Nucleus accumbens (tissue), 56 donors: ENCODE measurements around the gene HYAL1.
"Not testable (repeated sequence)": the region's sequence is repeated elsewhere in the genome, so short reads cannot be mapped to it uniquely, and the experiment has no call there.

ENCODE experiments used
- DNase-seq, 56 donors: peaks; one replicate each; lab custom pipeline; 2025; lab: John Stamatoyannopoulos, UW

HYAL1 gene

GRCh38 chr3:50319894-50320625, 16.7 kb upstream of the HYAL1 start:
- no peak for DNase-seq

DNA sequence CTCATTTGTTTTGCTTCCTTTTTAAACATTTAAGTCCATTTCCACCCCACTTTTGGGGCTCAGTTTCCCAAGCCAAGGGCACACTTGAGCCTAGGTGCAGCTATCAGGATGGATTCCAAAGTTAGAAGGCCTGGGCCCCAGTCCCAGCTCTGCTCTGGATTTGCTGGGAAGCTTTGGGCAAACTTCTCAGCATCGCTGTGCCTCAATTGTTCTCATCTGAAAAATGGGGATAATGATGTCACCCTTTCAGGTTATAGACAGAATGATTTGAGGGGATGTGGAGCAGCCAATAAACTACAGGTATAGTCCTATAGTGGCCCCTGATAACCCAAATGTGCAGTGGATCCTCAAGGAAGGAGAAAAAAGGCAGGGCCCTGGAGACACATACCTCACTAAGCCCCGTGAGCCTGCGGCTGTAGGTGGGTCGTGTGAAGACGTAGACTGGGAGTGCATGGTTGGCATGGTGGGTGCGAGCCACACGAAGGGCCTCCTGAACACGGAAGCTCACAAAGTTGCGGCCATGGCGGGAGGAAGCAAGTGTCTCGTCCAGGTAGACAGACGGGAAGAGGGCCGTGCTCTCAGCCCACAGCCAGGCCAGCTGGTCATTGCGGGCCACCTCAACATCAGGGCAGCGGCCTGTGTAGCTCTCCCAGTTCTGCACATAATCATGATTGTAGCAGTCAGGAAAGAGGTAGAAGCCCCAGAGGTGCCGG, 16.0 kb upstream of the HYAL1 start:
- no peak for DNase-seq

GRCh38 chr3:50318615-50319014, 15.2 kb upstream of the HYAL1 start:
- no peak for DNase-seq

GRCh38 chr3:50318163-50318562, 14.8 kb upstream of the HYAL1 start:
- no peak for DNase-seq

- DNase-seq, result no peak
These were observed 13.9 kb upstream of the HYAL1 start for GRCh38 chr3:50317300-50317699.

DNA sequence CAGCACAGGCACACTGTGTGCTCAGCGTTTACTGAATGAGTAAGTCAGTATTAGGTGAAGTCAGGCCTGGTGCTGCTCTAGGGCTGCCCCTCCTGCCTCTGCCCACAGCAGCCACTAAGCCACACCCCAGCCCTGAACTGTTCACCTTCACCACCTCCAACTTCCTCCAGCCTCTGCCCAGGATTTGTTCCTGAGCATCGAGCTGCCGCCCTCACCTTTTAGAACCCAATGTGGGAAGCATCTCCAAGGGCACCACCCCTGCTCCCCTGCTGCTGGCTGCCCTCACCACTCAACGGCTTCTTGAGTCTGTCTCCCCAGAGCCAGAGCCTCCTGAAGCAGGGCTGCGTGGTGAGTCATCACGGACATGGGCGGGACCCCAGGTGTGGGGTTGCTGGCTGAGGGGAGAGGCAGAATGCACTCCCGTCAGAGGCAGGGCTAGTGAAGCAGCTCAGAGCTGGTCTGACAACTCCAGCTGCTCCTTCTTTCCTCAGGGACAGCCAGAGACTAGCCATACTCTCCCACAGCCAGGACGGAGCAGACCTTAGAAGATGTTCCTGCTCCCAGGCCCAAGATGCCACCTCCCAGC, 13.4 kb upstream of the HYAL1 start:
- DNase-seq, result peak in 19 of 56 donors; percentile 20 to 76 (median 42)

- no peak for DNase-seq
These were observed 11.4 kb upstream of the HYAL1 start for GRCh38 chr3:50314816-50315215.

DNA sequence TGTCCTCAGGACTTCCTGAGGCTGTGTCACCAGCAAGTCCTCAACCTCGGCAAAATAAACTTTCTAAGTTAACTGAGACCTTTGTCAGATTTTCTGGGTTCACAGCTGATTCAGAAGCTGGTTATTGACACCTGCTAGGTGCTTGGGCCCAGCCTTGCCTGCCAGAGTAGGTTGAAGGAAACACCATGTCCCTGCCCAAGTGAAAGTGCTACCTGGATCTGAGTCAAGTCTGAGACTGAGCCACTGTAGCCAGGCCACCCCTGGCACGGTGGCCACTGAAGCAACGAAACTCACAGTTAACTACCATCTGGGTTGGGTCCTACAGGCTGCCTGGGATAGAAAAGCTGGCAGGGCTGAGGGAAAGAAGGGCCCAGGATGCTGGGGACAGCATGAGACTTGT, 11.0 kb upstream of the HYAL1 start:
- DNase-seq, result no peak

GRCh38 chr3:50312041-50312440, 8.7 kb upstream of the HYAL1 start:
- not testable (repeated sequence) for DNase-seq

- no peak for DNase-seq
These were observed 1.2 kb upstream of the HYAL1 start for GRCh38 chr3:50304601-50305000.

DNA sequence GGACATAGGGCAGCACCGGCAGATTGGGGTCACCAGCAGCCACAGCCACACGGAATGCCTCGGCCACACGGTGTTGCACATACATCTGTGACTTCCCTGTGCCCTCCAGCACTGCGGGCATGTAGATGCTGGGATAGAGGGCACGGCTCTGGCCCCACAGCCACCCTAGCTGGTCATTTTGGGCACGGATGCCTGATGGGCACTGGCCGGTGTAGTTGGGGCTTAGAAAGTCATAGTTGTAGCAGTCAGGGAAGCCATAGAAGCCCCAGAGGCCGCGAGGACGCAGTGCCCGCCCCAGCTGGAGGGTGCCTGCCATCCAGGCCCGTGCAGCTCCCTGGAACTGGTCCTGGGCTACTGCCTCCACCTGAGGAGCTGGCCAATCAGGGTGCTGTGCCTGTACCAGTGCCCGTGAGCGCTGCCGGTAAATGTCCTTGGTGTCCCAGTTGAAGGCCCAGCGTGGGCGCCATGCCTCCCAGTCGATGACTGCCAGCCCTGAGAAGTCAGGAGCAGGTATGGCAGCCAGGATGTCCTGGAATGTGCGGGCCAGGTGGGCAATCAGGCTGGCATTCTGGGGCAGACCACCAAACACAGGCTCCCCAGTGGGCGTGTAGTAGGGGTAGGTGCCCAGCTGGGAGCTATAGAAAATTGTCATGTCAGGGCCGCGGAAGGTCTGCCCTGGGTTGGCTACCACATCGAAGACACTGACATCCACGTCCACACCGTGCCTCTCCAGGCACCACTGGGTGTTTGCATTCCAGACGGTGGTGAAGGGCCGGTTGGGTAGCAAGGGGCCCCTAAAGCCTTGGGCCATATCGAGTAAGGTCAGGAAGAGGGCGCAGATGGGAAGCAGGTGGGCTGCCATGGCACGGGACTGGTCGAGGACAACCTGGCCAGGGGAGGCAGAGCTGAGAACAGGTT, 1.0 kb downstream of the HYAL1 start:
- DNase-seq, result no peak

GRCh38 chr3:50300681-50301254, 2.6 kb downstream of the HYAL1 start:
- DNase-seq, result no peak

GRCh38 chr3:50299929-50300680, 3.3 kb downstream of the HYAL1 start:
- DNase-seq, result peak in 35 of 56 donors; percentile 36 to 80 (median 69)

DNA sequence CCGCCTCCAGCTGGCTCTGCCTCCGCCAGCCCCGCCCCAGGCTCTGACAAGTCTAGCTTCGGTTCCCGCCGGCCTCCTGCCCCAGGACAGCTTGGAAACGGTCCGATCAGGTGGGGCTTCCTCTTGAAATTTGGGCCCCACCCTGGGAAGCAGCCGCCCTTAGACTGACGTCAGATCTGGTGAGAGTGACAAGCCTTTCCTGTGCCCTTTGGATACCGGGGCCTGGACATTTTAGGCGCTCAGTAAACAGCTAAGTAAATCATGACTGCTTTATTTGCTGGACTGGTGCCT, 3.8 kb downstream of the HYAL1 start:
- no peak for DNase-seq

- DNase-seq, result peak; percentile 76 to 100 (median 100)
These were observed 4.3 kb downstream of the HYAL1 start, which contains the start of the genes HYAL3 and NAA80 for GRCh38 chr3:50298836-50299637. HYAL3 (minus strand) TSS chr3:50299405; CDS start chr3:50295602, 3,803 bp downstream. NAA80 (minus strand) TSS chr3:50299405; CDS start chr3:50297463, 1,942 bp downstream.

GRCh38 chr3:50297896-50298725, 5.3 kb downstream of the HYAL1 start:
- no peak for DNase-seq

GRCh38 chr3:50297384-50297775, 6.0 kb downstream of the HYAL1 start:
- no peak for DNase-seq
